H1 (cell line): ENCODE data around the gene IGF2R.

Experiments used
- ZNF274 ChIP-seq: IDR thresholded peaks from 2 replicates; pipeline ENCODE4 v1.7.0; 2012; ENCODE audit warnings: low read length, borderline replicate concordance; ENCODE audit errors: extremely low read depth
- TF ChIP-seq, protein P1 (sequence below), 3 experiments: IDR thresholded peaks; 1 replicate in 2 of 3; 2 replicates in 1 of 3; pipeline versions ENCODE4 v1.5.1 to v1.6.1; 2011; ENCODE audit warnings: low read length in 3 of 3, mild to moderate bottlenecking in 3 of 3, inconsistent platforms in 2 of 3, low read depth in 1 of 3, moderate library complexity in 1 of 3; ENCODE audit not compliant: insufficient read depth in 1 of 3; ENCODE audit errors: control extremely low read depth in 1 of 3

DNA sequence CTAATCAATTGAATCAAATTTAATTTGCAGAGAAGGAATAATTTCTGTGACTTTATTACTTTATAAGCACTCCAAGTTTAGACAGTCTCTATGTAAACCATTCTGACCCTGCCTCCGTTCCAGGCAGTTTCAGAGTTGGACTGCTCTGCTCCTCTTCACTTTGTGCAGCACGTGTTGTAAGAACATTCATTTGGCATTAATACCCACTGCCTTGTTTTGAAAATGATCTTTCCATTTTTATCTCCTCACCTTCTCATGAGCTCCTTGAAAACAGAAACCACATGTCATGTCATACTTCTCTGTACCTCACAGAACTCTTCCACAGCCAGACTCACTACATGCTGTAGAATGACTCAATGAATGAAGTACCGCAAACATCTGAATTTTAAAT, 178.3 kb downstream of the IGF2R start:
- TF ChIP-seq ZNF274, result no peak
- TF ChIP-seq, protein P1, sequence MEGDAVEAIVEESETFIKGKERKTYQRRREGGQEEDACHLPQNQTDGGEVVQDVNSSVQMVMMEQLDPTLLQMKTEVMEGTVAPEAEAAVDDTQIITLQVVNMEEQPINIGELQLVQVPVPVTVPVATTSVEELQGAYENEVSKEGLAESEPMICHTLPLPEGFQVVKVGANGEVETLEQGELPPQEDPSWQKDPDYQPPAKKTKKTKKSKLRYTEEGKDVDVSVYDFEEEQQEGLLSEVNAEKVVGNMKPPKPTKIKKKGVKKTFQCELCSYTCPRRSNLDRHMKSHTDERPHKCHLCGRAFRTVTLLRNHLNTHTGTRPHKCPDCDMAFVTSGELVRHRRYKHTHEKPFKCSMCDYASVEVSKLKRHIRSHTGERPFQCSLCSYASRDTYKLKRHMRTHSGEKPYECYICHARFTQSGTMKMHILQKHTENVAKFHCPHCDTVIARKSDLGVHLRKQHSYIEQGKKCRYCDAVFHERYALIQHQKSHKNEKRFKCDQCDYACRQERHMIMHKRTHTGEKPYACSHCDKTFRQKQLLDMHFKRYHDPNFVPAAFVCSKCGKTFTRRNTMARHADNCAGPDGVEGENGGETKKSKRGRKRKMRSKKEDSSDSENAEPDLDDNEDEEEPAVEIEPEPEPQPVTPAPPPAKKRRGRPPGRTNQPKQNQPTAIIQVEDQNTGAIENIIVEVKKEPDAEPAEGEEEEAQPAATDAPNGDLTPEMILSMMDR (IDR thresholded peaks at IDR 0.05; ENCODE audit: control extremely low read depth in 1 of 3, insufficient read depth in 1 of 3, low read depth in 1 of 3, low read length in 3 of 3), result no peak
